Stimulated activated CD4-positive, alpha-beta T cell treated with anti-CD3 and anti-CD28 coated beads, Interleukin-4, amount 100 ng/mL, for 48 hours (primary cell): ENCODE results near the gene CEP350.
"Not testable (repeated sequence)": the region's sequence is repeated elsewhere in the genome, so short reads cannot be mapped to it uniquely, and the experiment has no call there.

Experiments
- DNase-seq, 2 donors: peaks; one replicate each; pipeline ENCODE4 v3.0.0-alpha.2; 2020; ENCODE audit warnings: low read depth in 2 of 2

The CEP350 gene

DNA sequence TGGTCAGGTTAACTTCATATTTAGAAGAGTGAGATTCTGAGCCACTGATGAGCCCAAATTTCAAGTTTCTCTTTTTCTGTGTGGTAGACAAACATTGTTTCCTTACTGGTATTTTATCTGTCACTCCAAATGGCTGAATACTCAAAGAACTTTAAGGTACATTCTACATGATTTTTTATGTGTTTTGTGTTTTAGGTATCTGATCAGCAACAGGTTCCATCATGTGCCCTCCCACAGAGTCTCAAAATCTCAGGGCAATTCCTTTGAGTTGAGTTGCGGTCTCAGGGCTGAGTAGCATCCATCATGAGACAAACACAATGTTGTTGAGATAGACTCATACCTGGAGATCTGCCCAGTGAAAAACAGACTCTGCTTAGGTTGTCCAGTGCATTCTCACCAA is 14.7 kb upstream of the CEP350 start:
- DNase-seq: no peak

DNA sequence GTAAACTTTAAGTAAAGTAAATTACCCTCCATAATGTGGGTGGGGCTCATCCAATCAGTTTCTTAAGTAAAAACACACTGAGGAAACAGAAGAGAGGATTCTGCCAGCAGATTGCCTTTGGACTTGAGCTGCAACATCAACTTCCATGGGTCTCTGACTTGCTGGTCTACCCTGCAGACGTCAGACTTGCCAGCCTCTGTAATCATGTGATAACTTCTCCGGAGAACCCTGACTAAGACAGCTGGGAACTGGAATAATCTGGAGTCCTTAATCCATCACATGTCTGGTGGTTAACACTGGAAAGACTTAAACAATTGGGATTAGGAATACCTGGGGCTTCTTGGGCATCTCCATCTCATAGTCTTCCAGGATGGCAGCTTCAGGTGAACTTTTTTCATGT is 13.2 kb upstream of the CEP350 start:
- DNase-seq: no peak

DNA sequence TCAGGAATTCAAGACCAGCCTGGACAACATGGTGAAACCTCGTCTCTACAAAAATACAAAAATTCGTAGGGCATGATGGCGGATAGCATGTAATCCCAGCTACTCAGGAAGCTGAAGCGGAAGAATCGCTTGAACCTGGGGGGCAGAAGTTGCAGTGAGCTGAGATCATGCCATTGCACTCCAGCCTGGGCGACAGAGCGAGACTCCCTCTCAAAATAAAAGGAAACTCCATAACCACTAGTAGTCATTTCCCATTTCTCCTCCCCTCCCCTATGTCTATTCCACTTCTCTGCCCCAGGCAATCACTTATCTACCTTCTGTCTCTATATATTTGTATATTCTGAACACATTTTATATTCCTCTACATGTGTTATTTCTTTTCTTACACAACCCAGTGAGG is 4.0 kb upstream of the CEP350 start:
- DNase-seq: no peak

DNA sequence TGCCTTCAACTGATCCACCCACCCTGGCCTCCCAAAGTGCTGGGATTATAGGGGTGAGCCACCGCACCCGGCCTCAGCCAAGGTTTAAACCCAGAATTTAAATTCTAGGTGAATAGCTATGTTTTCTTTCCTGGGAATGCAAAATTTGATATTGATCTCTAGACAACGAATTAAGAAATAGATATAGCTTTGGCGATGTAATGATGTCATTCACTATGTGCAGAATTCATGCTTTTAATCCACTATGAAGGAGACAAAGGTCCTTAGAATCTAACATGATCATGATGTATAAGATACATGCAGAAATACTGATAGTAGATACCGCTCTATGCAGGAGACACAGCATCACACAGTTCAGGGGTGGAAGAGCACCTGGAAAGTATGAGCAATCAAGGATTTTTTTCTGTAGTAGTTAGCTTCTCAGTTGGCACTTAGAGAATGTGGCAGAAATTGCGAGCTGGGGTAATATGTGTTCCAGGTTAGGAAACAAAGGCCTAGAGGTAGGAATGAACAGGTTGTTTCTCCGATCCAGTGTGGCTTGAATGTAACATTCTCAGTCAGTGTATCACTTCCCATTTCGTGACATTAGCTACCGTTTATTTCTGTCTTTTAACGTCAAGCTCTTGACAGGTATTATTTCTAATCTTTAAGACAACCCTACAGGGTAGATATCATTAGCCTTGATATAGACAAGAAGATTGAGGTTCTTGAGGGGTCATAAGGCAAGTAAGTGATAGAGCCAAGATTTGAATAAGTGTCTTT is 3.0 kb upstream of the CEP350 start:
- no peak for DNase-seq

DNA sequence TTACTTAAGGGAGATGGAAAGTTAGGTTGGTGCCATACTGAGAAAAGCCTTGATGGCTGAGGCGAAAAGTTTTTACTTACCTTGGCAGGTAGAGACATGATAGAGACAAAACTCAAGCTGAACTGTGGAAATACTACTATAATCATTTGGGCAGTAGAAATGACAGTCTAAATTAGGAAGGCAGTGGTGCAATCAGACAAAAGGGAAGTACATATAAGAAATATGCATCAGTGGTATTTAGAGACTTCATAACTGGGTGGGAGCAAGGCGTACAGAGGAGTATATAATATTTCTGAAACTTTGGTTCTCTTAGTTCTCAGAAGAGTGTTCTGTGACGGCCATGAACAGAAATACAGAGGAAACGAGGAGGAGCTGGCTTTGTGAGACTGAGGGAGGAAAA is 2.4 kb upstream of the CEP350 start:
- DNase-seq: no peak

DNA sequence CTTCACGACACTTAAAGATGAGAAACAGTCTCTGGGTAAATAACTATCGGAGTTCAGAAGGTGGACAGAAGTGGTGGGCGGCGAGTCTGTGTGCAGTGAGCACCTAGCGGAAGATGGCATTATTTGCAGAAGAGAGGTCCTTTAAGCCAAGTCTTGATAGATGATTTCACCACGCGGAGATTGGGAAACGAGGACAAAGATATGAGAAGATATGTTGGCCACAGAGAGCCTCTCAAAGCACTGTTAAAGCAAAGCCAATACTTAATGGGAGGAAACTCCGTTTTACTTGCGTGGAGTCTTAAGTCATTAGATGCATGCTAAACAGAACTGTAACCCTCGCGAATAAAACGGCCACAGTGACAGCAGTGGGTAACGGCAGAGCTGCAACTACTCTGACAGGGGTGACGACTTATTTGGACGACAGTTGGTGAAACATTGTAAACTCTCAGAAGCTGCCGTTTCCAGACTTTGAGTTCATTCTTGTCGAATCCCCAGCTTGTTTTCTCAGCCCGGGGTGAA is 577 bp upstream of the CEP350 start:
- DNase-seq: peak; percentile 27 to 28

DNA sequence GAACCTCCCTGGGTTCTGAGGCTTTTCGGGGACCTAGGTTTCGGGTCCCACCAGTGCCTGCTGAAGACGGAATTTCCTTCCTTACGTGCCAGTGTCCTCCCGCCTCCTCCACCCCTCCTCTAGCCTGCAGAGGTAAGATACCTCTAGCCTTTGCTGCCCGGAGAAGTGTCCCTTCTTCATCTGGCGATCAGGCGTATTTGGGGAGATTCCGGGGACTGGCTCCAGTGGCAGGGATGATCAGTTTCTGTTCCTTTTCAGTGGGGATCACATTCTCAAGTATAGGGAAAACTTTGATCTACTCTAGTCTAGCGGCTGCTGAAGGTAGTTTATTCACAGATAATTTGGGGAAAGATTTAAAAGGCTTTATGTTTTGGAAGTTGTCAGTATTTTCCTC is 674 bp downstream of the CEP350 start:
- DNase-seq: no peak

DNA sequence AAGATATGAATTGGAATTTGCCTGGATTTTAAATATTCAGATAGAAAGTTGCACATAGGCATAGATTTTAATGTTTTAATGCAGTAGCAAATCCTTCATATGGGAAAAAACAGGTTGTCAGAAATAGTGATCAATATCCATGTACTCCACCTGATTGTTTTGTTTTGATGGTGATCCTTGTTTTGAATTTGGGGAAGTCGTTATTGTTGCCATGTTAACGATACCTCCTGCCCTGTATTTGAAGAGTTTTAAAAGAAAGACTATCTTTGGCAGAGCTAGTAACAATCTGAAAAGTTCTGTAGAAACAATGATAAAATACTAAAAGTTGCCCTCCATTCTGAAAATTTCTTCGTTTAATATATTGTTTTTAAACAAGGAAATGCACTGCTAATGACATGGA is 1.1 kb downstream of the CEP350 start:
- no peak for DNase-seq

DNA sequence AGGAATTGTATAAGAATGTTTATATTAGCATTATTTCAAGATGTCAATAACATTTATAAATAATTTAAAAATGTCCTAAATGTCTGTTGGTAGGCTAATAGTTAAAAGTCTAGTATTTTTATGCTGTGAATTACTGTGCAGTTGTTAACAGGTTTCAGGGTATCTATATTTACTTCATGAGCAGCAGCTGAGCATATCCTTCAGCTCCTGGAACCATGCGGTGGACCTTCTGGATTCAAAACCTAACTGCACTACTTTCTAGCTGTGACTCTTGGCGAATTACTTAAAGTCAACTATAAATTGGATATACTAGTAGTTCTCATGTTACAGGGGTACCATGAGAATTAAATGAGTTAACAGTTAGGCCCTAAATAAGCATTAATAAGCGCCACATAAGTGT is 3.7 kb downstream of the CEP350 start:
- no peak for DNase-seq

DNA sequence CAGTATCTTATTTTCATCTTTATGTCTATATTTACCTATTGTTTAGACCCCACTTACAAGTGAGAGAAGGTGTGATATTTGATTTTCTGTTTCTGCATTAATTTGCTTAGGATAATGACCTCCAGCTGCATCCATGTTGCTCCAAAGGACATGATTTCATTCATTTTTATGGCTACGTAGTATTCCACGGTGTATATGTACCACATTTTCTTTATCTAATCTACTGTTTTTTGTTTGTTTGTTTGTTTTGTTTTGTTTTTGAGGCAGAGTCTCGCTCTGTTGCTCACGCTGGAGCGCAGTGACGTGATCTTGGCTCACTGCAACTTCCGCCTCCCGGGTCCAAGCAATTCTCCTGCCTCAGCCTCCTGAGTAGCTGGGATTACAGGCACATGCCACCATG is 7.6 kb downstream of the CEP350 start:
- not testable (repeated sequence) for DNase-seq

DNA sequence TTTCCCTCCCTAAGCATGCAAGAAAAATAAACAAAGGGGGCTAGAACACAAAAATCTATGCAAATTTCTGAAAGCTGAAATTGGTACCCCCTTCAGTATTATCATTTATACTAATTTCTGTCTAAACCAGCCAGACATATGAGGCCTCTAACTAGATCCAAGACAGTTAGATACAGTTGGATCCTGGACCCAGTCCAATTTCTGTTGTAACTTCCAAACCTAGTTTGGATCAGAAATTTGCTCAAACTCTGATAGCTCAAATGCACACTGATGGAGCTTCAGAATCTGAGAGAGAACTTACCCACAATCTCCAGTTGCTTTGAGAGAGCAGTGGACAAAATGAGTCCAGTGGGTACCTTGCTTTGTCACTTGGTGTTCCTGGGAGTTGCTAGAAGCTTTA is 11.9 kb downstream of the CEP350 start:
- DNase-seq: no peak

DNA sequence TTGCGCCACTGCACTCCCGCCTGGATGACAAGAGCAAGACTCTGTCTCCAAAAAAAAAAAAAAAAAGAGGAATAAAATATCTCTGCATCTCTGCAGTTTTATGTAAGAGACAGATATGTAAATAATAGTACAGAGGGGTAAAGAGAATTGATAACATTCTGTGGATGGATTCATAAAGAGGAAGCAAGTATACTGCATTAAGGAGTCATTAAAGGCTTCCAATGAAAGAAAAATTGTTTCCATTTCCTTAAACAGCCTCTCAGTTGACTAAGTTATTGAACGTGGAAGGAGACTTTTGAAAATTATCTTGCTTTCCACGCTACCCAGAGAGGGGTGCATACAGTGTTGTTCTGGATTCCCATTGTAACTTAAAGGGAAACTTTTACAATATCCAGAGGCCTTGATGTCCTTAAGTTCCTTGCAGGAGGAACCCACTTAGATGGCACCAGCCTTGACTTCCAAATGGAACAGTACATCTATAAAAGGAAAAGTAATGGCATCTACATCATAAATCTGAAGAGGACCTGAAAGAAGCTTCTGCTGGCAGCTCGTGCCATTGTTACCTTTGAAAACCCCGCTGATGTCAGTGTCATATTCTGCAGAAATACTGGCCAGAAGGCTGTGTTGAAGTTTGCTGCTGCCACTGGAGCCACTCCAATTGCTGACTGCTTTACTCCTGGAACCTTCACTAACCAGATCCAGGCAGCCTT is 13.8 kb downstream of the CEP350 start:
- no peak for DNase-seq

DNA sequence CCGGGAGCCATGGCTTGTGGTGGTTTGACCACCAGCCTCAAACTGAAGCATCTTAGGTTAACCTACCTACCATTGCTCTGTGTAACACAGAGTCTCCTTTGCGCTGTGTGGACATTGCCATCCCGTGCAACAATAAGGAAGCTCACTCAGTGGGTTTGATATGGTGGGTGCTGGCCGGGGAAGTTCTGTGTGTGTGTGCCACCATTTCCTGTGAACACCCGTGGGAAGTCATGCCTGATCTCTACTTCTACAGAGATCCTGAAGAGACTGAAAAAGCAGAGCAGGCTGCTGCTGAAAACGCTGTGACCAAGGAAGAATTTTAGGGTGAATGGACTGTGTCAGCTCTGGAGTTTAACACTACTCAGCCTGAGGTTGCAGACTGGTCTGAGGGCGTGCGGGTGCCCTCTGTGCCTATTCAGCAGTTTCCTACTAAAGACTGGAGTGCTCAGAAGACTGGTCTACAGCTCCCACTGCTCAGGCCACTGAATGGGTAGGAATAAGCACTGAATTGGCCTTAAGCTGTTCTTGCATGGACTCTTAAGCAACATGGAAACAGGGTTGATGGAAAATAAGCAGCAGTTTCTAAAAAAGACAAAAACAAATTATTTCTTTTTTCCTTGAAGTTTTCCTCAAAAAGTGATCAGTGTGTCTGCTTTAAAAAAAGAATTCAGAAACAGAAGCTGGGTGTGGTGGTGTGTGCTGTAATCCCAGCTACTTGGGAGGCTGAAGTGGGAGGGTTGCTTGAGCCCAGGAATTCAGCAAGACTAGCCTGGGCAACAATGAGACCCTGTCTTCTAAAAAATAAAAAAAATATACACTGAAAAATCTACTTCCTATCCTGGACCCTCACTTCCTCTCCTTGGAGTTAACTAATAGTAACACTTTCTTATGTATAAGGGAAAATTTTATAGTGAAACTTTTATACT is 14.6 kb downstream of the CEP350 start:
- DNase-seq: no peak

DNA sequence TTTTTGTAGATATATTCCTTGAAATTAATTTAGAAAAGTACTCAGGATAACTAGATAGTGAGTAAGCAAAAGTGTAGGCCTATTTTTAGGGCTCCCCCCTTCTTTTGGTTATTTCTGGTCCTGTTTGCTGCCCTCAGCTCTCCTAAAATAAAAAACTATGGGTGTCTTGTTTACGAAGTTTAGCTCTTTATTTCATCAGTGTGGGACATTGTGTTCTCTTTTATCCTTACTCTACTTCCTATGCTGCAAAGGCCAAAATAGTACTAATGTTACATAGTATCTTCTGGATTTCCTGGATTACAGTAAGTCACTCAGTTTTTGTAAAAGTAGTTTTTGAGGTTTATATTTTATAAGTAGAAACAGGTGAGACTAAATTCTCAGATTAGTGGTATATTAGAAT is 15.4 kb downstream of the CEP350 start:
- no peak for DNase-seq

DNA sequence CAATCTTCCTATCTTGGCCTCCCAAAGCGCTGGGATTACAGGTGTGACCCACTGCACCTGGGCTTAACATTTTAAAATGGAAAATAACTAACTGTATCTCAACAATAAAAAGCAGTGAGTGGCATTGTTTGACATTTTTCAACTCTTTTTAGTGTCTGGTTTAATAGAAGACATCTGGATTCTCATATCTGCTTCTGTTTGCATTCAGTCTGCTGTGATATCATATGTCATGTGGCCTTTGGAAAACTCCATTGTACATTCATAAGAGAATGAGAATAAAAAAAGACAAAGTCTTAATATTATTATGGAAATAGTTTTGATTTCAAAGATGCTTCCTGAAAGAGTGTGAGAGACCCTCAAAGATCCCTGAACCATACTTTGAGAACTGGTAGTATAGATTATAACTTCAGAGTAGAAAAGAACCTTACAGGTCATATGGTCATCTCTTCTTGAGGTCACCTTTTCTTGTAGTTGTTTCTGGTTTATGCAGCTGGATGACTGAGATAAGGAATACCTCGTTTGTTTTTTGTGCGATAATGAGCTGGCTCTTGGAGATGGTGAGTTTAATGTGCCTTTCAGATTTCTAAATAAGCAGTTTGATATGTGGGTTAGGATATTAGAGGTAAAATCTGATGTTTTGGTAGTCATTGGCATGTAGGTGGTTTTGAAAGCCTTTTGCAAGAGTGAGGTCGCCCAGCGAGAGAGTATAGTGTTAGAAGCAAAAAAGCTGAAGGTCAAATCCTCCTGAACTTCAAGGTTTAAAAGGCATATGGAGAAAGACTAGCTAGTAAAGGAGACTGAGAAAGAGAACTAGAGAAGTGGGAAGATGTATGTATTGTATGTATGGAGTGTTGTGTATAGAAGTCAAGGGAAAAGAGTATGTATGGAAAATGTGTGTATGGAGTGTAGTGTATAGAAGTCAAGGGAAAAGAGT is 17.2 kb downstream of the CEP350 start:
- DNase-seq: no peak

DNA sequence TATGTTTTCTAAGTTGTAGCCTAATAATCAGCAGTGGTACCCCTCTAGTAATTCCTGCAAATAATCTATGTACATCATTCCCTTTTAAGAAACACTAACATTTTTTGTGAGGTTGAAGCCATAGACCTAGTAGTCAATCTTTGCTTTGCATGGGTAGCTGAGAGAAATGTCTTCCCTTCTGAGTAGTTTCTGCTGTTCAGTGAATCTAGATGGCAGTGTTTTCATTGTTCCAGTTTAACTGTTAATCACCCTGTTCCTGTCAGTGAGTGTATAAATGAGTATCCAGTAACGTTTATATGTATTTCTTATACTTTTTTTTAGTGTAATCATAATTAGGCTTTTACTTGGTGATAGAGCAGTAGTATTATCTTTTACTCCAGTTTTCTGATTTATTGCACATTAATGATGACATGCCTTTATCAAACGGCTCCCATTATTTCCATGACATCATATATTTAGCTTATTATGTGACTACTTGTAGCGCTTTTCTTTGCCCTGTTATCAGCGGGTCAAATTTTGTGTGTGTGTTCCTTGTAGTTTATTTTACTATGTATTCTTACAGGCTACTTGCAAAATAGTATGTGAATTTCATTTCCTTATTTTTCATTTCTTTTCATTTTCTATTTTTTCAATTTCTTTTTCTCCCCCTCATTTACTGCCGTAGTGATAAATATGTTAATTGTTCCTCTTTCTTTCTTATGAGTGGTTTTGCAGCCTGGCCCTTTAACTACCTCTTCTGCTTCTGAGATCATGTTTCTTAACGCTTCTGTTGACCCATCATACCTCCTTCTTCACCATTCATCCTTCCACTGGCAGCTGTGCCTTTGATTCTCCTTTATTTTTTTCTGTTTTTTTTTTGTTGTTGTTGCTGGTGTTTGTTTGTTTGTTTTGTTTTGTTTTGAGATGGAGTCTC is 18.8 kb downstream of the CEP350 start:
- DNase-seq: no peak

DNA sequence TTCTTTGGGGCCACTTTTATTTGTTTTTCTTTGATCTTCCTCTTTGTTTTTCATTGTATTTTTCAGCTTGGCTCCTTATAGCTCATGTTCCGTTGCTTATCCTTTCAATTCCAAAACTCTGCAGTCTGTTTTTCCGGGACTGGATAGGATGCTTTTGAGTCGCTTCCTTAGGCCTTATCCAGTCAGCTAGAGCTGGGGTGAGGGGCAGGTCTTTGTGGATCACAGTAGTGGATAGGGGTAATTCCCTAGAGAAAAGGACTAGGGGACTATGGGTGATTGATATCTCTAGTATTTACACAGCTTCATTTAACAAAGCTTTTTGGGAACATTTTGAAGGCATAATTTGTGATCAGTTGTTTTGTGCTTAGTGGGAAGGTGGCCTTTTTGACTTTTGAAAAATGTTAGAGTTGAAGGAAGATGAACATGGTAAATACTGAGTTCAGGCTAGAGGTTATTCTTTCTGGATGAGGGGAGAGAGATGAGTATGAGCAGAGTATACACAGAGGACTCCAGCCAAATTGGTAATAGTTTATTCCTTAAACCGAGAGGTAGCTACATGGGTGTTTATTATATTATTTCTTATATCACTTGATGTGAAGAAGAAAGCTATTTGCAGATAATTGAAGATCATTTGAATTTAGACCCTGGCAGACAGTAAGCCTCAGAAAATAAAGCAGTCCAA is 22.5 kb downstream of the CEP350 start:
- DNase-seq: no peak

DNA sequence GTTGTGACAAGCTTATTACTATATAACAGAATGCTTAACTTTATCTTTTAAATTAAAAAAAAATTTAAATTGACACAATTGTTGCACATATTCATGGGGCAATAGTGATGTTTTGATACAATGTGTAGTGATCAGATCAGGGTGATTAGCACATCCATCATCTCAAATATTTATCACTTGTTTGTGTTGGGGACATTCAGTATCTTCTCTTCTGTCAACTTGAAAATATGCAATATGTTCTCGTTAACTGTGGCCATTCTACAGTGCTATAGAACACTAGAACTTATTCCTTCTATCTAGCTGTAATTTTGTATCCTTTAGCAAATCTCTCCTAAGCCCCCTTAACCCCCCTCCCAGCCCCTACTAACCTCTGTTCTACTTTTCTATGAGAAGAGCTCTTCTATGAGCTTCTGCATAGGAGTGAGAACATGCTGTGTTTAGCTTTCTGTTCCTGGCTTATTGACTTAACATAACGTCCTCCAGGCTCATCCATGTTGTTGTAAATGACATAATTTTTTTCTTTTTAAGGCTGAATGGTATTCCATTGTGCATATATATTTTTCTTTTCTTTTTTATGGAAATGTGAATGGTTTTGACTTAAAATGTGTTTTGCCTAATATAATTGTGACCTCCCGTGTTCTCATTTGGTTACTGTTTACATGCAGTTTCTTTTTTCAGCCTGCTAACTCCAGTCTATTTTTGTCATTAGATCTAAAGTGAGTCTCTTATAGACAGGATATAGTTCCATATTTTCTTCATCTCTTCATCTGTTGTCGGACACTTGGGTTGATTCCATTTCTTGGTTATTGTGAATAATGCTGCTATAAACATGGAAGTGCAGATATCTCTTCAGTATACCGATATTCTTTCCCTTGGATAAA is 23.8 kb downstream of the CEP350 start:
- DNase-seq: no peak
